ENCODE data around the gene DNER. TPM values are rescaled to one million over a fixed set of nuclear protein-coding genes. Genes with fewer than 3 reads are reported as not detected.
A peak's percentile ranks its signal among the peaks of the same experiment; 100 is the strongest.

Gene DNER
- polyA plus RNA-seq, 1 donor (not counting 4 experiments of a cell fraction or from before 2014, with no cell fraction given), result 8.5 TPM

DNA sequence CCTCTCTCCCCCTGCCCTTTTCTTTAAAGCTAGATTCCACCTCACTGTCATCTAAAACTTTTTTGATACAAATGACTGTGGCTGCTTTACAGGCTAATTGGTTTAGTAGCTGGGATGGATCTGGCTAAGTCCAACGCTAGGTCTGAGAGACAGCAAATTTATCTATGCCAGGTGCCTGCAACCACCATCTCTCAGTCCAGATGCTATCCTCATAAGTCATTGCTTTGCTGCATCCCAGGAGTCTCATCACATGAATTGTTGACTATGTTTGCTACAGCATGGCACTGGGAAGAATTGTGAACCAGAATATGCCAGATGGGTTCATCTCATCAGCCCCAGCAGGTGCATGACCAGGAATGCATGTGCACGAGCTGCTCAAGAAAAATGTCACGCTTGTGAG lies 343.3 kb downstream of the DNER start:
- Histone ChIP-seq H3K36me3 (ENCODE audit: control insufficient read depth in 2 of 2, extremely low read depth in 1 of 2, insufficient read depth in 2 of 2, low read length in 2 of 2) (no peaks in the 10 kb centered on the region), H2AFZ (ENCODE audit: control insufficient read depth, low read length) (no peak overlapping the region), H3K9me3 (ENCODE audit: control insufficient read depth, low read depth, low read length) (peaks cover 4% of the 10 kb centered on the region), H3K27me3 (ENCODE audit: control insufficient read depth, extremely low read depth, insufficient read depth, low read length) (no peaks in the 10 kb centered on the region), H3K9me1 (ENCODE audit: control insufficient read depth, extremely low read depth, insufficient read depth, low read length) (no peaks in the 10 kb centered on the region), H3K4me3 (ENCODE audit: control insufficient read depth in 2 of 3, extremely low read depth in 1 of 3, insufficient read depth in 2 of 3, low read depth in 1 of 3, low read length in 3 of 3) (no peak overlapping the region), H3K4me1 (ENCODE audit: control insufficient read depth, extremely low read depth, insufficient read depth, low read length) (no peaks in the 10 kb centered on the region), H4K20me1 (ENCODE audit: control insufficient read depth, extremely low read depth, insufficient read depth, low read length) (no peaks in the 10 kb centered on the region), H3K4me2 (ENCODE audit: control insufficient read depth, extremely low read depth, insufficient read depth, low read depth, low read length) (no peak overlapping the region), H3K27ac (ENCODE audit: control insufficient read depth, insufficient read depth, low read length) (no peak overlapping the region), H3K79me2 (ENCODE audit: control insufficient read depth, insufficient read depth, low read length) (no peaks in the 10 kb centered on the region), H3K9ac (ENCODE audit: control insufficient read depth, extremely low read depth, insufficient read depth, low read length) (no peak overlapping the region)
- dilution Hi-C loops (cut with MboI; ENCODE audit: extremely low pct_ligation_motif_present, low sequenced_read_pairs), result no loop called here
- FAIRE-seq (no peak), DNase-seq (ENCODE audit: low read depth, low spot score) (no peak)
- TF ChIP-seq, protein P1, sequence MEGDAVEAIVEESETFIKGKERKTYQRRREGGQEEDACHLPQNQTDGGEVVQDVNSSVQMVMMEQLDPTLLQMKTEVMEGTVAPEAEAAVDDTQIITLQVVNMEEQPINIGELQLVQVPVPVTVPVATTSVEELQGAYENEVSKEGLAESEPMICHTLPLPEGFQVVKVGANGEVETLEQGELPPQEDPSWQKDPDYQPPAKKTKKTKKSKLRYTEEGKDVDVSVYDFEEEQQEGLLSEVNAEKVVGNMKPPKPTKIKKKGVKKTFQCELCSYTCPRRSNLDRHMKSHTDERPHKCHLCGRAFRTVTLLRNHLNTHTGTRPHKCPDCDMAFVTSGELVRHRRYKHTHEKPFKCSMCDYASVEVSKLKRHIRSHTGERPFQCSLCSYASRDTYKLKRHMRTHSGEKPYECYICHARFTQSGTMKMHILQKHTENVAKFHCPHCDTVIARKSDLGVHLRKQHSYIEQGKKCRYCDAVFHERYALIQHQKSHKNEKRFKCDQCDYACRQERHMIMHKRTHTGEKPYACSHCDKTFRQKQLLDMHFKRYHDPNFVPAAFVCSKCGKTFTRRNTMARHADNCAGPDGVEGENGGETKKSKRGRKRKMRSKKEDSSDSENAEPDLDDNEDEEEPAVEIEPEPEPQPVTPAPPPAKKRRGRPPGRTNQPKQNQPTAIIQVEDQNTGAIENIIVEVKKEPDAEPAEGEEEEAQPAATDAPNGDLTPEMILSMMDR (optimal IDR thresholded peaks at IDR 0.05 in 1 of 3, IDR thresholded peaks at IDR 0.05 in 1 of 3, conservative IDR thresholded peaks at IDR 0.05 in 1 of 3; ENCODE audit: extremely low read depth in 1 of 3, insufficient read depth in 2 of 3, low read length in 3 of 3), result no peak
- no peak for TF ChIP-seq EZH2 (IDR thresholded peaks at IDR 0.05; ENCODE audit: low read length)

DNA sequence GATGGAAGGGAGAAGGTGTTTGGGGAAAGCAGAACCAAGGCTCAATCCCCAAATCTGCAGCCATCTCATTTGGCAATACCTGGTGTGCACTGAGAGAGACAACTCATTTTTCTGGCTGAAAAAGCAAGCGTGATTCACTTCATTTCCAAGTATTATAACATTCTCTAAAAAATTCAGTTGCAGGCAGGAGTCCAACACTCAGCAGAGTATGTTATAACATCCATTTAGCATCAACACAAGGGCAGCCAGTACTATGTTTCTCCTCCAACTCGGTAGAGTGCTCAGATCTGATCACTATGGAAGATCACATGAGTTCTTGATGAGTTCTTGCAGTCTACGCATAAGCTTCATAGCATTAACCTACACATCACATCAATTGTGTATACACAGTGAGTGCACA lies 343.8 kb downstream of the DNER start:
- TF ChIP-seq, protein P1 (optimal IDR thresholded peaks at IDR 0.05 in 1 of 3, IDR thresholded peaks at IDR 0.05 in 1 of 3, conservative IDR thresholded peaks at IDR 0.05 in 1 of 3; ENCODE audit: extremely low read depth in 1 of 3, insufficient read depth in 2 of 3, low read length in 3 of 3), result no peak
- no peak for TF ChIP-seq EZH2 (IDR thresholded peaks at IDR 0.05; ENCODE audit: low read length)
- FAIRE-seq, result peak; percentile 9
- Histone ChIP-seq H3K9me3 (ENCODE audit: control insufficient read depth, low read depth, low read length) (peaks cover 4% of the 10 kb centered on the region), H3K27me3 (ENCODE audit: control insufficient read depth, extremely low read depth, insufficient read depth, low read length) (no peaks in the 10 kb centered on the region), H3K79me2 (ENCODE audit: control insufficient read depth, insufficient read depth, low read length) (no peaks in the 10 kb centered on the region), H2AFZ (ENCODE audit: control insufficient read depth, low read length) (no peak overlapping the region), H3K36me3 (ENCODE audit: control insufficient read depth in 2 of 2, extremely low read depth in 1 of 2, insufficient read depth in 2 of 2, low read length in 2 of 2) (no peaks in the 10 kb centered on the region), H3K27ac (ENCODE audit: control insufficient read depth, insufficient read depth, low read length) (no peak overlapping the region), H3K9ac (ENCODE audit: control insufficient read depth, extremely low read depth, insufficient read depth, low read length) (no peak overlapping the region), H3K4me1 (ENCODE audit: control insufficient read depth, extremely low read depth, insufficient read depth, low read length) (no peaks in the 10 kb centered on the region), H3K9me1 (ENCODE audit: control insufficient read depth, extremely low read depth, insufficient read depth, low read length) (no peaks in the 10 kb centered on the region), H4K20me1 (ENCODE audit: control insufficient read depth, extremely low read depth, insufficient read depth, low read length) (no peaks in the 10 kb centered on the region), H3K4me2 (ENCODE audit: control insufficient read depth, extremely low read depth, insufficient read depth, low read depth, low read length) (no peak overlapping the region), H3K4me3 (ENCODE audit: control insufficient read depth in 2 of 3, extremely low read depth in 1 of 3, insufficient read depth in 2 of 3, low read depth in 1 of 3, low read length in 3 of 3) (no peak overlapping the region)
- dilution Hi-C loops (cut with MboI; ENCODE audit: extremely low pct_ligation_motif_present, low sequenced_read_pairs), result no loop called here
- DNase-seq (ENCODE audit: low read depth, low spot score), result no peak

Data from keratinocyte (primary cell).